ENCODE data around the gene LSM4.

DNA sequence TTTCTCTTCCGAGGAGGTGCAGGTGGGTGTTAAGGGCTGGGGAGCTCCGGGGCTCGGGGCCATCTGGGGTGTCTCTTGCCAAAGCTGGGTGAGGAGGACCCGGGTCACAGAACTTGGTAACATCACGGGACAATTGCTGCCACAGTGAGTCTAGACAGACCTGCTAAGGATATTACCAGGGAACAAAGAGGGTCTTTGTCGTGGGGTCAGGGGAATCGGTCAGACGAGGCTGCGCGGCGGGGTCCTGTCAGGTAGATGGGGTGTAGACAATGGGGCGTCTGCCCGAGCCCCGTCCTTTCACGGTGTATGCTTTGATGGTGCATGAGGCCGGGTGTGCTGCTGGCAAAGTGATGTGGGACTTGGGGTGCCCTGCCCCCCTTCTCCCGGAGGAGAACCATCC, 25.3 kb upstream of the LSM4 start:
- TF ChIP-seq CTCF (IDR thresholded peaks at IDR 0.05) (no peak), POLR2A (IDR thresholded peaks at IDR 0.05) (no peak), POLR2AphosphoS5 (IDR thresholded peaks at IDR 0.05) (no peak)
